GM19238 (cell line): ENCODE measurements around the gene BEAN1.

Experiments used
- DNase-seq: peaks from one replicate; pipeline ENCODE4 v3.0.0; 2011; ENCODE audit warnings: low spot score; ENCODE audit not compliant: insufficient read length

The BEAN1 gene

DNA sequence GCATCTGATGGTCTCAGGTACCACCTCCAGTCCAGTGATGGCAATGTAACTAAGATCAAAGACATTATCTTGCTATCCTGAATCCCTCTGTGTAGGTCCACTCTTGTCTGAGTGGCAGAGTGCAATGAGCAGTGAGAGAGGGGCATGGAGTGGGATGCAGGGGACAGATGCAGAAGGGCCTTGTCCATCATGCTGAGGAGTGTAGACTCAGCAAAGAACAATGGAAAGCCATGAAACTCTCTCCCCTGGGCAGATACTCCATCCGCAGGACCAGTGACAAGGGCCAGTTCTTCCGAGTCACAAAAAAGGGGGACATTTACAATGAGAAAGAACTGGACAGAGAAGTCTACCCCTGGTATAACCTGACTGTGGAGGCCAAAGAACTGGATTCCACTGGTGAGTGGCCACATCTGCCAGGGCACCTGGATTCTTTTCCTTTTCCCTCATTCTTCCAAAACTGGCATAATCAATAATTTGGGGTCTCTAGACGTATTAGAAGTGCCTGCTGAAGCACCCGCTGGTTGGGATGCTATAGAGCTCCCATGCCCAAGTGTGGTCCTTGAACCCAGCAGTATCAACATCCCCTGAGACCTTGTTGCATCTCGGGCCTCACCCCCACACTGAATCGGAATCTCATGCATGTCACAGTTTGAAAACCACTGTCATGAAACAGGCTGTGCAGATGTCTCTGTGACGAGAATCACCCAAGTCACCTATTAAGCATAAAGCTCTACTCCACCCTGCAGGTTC, 31.1 kb upstream of the BEAN1 start:
- no peak for DNase-seq

DNA sequence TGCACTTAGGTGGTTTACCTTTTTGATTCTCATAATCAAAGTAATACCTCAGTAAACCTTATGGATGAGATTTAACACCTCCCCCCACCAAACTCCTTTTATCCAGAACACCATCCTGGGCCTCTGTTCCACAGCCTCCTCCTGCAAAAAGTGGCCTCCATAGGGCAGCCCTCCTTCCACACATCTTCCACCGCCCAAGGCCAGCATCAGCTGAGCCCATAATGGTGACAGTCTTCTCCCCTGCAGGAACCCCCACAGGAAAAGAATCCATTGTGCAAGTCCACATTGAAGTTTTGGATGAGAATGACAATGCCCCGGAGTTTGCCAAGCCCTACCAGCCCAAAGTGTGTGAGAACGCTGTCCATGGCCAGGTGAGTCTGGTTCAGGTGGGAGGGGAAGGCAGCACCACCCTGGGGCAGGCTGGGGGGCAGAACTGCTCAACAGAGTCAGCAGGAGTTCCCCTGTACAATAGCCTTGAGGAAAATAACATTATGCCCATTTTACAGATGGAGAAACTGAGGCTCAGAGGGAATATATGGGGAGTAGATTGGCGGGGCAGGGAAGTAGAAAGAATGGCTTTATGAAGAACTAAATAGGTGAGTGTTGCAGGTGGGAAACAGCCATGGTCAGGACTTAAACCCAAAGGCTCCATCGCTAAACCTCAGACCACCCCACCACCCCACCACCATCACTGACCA, 29.2 kb upstream of the BEAN1 start:
- DNase-seq: no peak

DNA sequence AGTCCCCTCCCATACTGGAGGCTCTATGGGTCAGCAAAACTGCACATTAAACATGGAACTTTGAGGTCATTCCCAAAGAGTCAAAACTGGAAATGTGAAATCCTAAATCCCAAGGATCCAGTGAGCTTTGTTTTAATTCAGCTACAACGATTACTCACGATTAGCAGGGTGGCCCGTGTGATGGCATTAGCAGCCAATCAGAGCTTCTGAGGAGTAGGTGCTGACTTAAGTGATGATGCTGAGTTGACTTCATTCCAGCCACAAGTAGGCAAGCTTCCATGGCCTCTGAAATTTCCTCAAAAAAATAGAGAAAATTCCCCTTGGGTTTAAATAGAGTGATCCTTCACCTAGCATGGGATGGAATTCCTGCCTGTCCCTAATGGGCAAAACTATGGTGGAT, 28.1 kb upstream of the BEAN1 start:
- no peak for DNase-seq

DNA sequence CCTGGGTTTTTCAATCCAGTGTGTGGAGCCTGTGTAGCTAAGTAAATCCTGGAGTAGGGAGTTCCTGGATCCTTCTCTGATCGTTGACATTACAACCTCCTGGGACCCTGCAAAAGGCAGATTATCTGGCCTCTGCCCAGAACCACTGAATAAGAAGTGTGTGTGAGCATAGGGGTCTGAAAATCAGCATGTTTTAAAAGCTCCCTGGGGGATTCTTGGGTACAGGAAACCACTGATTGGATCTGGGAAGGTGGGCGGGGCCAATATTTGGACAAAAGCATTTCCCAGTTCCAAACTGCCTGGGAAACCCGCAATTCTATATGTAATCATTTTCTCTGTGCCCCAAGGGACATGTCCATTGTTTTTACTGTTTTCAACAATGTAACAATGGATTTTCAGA, 27.2 kb upstream of the BEAN1 start:
- no peak for DNase-seq

DNA sequence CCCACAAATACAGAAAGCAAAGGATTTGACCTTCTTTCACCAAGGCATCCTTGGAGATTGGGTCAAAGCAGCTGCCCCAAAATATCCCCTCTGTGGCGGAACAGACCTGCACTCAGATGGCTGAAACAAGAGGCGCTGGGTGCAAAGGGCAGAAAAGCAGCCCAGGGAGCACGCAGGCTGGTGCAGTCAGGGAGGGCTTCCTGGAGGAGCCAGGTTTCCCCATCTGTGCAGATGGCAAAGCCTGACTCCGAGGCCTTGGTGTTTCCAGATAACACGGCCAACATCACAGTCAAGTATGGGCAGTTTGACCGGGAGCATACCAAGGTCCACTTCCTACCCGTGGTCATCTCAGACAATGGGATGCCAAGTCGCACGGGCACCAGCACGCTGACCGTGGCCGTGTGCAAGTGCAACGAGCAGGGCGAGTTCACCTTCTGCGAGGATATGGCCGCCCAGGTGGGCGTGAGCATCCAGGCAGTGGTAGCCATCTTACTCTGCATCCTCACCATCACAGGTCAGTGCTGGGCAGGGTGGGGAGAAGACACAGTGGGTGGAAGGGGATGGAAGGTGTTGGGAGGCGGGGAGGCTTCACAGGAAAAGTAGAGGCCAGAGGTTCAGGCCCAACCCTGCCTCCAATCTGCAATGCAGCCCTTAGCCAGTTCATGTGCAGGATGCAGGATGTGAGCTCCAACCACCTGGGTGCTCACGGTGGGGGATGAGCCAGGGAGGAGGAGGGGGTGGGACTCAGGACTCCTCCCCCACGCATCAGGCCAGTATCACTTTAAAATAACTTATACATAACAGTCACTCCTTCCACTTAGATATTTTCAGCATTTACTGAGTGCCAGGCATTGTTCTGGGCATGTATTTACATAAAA, 26.4 kb upstream of the BEAN1 start:
- DNase-seq: no peak

DNA sequence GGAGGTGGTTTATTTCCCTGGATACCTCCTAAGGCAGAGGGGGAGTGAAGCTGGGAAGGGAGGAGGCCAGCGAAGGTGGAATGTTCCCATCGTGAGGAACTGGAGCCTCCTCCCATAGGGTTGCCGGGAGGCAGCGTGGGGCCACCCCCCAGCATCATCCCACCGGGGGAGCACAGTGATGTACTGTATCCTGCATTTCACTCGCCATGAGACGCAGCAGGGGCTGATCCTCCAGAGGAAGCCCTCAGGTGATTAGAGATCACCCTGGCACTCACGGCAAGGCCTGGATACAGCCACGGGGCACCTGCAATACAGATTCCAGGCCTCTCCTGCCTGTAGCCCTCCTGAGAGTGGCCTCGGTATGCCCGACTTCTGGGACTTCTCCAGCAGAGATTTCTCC, 25.5 kb upstream of the BEAN1 start:
- no peak for DNase-seq

DNA sequence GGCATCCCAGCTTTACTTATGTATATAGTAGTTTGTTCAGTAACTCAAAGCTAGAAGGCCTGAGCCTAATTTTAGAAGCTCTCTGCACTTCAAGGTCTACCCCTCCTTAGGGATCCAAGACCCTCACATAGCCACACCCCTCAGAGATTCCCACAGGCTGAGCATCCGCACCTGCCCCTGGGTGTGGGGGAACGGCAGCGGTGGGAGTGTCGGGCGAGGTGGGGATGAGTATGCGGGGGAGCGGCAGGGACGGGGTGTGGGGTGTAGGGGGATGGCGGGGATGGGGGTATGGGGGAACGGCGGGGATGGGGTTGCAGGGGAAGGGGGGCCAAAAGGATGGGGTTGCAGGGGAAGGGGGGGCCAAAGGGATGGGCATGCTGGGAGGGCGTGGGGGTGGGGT, 24.9 kb upstream of the BEAN1 start:
- DNase-seq: no peak

DNA sequence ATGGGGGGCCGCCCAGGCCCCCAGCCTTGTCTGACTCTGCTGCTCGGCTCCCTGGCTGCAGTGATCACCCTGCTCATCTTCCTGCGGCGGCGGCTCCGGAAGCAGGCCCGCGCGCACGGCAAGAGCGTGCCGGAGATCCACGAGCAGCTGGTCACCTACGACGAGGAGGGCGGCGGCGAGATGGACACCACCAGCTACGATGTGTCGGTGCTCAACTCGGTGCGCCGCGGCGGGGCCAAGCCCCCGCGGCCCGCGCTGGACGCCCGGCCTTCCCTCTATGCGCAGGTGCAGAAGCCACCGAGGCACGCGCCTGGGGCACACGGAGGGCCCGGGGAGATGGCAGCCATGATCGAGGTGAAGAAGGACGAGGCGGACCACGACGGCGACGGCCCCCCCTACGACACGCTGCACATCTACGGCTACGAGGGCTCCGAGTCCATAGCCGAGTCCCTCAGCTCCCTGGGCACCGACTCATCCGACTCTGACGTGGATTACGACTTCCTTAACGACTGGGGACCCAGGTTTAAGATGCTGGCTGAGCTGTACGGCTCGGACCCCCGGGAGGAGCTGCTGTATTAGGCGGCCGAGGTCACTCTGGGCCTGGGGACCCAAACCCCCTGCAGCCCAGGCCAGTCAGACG, 24.4 kb upstream of the BEAN1 start:
- DNase-seq: no peak

DNA sequence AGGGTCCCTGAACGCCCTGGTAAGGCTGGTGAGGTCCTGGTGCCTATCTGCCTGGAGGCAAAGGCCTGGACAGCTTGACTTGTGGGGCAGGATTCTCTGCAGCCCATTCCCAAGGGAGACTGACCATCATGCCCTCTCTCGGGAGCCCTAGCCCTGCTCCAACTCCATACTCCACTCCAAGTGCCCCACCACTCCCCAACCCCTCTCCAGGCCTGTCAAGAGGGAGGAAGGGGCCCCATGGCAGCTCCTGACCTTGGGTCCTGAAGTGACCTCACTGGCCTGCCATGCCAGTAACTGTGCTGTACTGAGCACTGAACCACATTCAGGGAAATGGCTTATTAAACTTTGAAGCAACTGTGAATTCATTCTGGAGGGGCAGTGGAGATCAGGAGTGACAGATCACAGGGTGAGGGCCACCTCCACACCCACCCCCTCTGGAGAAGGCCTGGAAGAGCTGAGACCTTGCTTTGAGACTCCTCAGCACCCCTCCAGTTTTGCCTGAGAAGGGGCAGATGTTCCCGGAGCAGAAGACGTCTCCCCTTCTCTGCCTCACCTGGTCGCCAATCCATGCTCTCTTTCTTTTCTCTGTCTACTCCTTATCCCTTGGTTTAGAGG, 23.5 kb upstream of the BEAN1 start:
- no peak for DNase-seq

DNA sequence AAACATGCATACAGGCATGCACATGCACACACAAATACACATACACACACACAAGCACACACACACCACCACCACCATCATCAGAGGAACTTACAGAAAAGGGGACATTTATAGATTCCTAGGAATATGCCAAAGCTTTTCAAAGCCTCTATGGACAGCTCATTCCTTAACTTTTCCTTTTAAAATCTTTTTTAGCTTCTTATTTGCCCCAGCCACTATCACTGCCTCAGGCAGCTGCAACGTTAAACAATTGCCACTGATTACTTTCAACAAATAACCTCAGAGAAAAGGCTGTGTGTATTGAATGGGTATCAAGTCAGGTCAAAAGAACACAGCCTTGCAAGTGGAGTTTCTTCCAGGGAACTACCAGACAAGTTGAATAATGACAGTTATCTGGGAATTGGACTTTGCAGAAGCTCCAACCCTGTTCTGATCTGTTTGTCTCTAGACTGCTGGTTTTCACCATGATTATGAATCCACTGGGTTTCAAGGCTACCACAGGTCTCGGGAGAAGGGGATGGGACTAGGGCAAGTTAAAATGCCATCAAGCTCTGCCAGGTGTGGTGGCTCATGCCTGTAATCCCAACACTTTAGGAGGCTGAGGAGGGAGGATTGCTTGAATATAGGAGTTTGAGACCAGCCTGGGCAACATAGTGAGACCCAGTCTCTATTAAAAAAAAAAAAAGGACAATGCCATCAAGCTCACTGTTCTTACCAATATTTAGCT, 21.9 kb upstream of the BEAN1 start:
- DNase-seq: no peak

DNA sequence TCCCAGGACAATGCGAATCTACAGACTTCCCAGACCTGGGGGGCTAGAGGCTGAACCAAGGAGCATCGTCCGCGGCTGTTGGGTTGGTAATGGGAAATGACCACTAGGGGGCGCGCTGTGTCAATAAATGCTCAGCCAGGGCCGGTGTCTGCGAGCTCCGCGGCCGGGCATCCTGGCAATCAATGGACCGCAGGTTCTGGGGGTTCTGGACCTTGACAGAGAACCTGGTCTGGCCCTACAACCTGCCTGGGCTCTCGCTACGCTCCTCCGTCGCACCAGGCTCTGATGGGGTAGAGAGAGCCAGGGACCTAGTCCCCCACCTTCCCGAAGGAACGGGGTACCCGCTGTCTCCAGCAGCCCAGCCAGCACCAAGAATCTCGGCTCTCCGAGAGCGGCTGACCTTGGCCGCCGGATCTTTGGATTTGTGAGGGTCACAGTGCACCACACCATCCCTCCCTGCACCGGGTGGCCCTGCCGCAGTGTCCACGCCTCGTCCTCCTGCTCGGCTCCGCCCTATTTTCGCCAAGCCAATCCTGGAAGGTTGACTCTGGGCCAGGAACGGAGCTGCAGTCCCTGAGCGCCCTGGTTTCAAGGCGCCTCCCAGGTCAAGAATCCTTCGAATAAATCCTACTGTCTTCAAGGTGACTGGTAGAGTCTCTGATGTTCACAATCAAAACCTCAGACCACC, 20.4 kb upstream of the BEAN1 start:
- peak; percentile 84 for DNase-seq

DNA sequence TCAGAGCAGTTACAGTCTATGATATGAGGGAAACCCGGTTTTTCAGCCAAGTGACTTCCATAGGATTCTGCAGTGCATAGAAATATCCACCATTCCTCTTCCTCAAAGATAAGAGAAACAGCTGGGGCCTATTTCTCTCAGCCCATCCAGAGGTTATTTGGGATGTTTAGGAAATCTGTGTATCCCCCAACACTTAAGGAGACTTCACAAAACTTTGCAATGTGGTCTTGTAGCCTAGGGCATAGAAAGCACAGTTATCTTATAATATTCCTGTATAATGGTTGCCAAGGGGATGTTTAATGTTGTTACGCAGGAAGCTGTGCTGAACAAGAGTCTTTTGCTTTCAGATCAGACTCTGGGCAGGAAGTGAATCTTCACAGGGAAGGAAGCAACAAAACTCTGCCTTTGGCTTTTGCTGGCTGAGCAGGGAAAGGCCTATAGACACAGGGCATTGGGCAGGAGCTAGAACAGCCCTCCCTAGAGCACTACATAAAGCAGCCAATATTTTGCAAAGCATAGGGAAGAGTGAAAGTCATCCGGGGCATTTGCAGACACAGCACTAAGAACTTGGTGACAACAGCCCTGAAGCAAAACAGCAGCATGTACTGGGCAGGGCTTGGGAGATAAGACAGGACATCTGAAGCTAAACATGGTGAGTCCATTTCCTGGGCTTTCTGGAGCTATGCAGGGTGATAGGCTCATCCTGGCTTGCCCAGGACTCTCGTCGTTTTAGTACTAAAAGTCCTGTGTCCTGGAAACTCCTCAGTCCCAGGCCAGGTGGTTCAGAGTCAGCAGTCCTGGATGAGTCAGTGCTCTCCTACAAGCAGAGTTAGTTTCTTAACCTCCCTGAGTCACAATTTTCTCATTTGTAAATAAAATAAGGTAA, 18.7 kb upstream of the BEAN1 start:
- no peak for DNase-seq

DNA sequence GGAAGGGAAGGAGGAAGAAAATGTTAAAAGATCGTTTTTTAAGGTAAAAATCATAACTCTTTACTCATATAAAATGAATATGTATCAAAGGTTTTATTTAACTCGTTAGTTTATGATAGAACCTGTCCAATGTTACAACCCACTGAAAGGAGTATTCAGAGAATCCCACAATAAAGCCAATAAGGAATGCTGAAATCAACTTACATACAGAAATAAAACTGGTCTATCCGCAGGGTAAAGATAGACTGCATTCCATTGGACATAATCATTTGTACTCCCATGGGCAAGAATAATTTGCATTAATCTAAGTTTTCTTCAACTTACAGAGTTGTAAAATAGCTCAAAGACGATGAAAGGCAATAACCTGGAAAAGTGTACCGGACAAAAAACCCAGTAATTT, 17.9 kb upstream of the BEAN1 start:
- no peak for DNase-seq

DNA sequence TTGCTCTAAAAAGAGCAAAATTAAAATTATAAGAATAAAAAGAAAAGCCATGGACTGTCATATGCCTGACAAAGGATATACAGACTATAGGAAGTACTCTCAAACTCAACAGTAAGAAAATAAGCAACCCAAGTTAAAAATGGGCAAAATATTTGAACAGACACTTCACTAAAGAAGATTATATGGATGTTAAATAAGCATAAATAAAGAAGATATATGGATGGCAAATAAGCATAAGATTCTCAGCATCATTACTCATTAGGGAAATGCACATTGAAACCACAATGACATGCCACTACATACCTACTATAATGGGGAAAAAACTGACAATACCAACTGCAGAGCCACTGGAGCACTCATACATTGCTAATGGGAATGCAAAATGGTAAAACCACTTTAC, 14.9 kb upstream of the BEAN1 start:
- DNase-seq: no peak

DNA sequence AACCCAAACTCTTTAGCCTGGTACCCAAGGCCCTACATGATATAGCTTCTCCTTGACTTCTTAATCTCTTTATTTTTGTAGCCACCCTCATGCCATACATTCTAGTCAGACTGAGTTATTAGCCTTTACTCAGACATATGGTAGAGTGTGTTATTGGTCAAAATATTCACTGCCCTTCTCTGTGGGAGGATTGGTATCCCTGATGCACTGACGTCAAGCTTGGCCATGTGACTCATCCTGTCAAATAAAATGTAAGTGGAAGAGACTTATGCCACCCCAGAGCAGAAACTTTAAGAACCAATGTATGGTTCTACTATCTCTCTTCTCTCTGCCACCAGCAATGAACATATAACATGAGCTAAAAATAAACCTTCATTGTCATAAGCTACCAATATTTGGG, 12.2 kb upstream of the BEAN1 start:
- DNase-seq: no peak

DNA sequence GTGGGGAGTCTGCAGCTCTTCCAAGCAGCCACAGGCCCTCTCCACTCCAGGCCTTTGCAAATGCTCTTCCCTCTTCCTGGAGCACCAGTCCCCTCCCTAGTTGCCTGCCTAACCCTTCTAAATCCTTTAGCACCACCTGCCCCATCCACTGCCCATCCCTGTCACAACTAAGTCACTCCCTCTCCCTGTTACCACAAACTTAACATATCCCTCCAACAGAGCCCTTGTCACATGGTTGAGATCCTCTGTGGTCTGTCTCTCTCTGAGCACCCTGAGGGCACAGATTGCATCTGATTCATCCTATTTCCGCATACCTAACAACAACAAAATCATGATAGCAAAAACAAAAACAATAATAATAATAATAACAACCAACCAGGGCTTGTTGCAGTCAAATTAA, 11.0 kb upstream of the BEAN1 start:
- DNase-seq: no peak

DNA sequence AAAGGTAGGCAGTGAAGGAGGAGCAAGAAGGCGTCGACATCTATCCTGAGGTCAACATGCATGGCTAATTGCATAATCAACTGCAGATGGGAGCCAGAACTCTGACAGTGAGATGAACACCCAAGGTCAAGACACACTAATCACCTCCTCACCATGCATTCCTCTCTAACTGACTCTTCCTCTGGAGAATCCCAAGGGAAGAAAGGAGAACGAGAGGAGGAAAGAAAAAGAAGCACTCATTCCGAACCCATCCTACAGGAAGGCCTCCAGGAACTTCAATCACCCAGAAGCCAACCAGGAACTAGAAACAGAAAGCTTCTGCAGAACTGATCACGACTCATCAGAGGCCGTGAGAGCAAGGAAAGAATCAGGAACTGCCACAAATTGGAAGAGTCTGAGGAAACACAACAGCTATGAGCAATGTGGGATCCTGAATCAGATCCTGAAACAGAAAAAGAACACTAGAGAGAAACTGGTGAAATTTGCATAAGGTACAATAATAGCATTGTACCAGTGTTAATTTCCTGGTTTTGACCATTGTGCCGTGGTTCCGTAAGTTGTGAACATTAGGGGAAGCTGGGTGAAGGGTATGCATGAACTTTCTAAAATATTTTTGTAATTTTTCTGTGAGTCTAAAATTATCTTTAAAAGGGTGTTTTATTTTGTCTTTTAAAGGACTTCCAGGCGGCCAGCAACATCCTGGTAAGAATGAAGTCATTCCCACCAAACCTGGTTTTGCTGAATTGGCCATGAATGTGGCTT, 10.0 kb upstream of the BEAN1 start:
- no peak for DNase-seq
